Esophagus squamous epithelium (tissue), 4 donors: ENCODE measurements around the gene ARRB1.

ENCODE experiments used
- POLR2A ChIP-seq, 4 donors: fragments of 450-650 bp; IDR thresholded peaks; one replicate each; pipeline ENCODE4 v1.6.1; 2017; ENCODE audit warnings: antibody characterized with exemption in 4 of 4, mild to moderate bottlenecking in 4 of 4, moderate library complexity in 3 of 4
- TF ChIP-seq, protein P1 (sequence below), 6 experiments: fragments of 450-650 bp in 4 of 6; fragments of 200-600 bp in 2 of 6; sonication (generic) in 2 of 6; IDR thresholded peaks; one replicate each; pipeline ENCODE4 v1.5.1; 2016 to 2019; ENCODE audit warnings: antibody characterized with exemption in 6 of 6, mild to moderate bottlenecking in 4 of 6, moderate library complexity in 4 of 6

DNA sequence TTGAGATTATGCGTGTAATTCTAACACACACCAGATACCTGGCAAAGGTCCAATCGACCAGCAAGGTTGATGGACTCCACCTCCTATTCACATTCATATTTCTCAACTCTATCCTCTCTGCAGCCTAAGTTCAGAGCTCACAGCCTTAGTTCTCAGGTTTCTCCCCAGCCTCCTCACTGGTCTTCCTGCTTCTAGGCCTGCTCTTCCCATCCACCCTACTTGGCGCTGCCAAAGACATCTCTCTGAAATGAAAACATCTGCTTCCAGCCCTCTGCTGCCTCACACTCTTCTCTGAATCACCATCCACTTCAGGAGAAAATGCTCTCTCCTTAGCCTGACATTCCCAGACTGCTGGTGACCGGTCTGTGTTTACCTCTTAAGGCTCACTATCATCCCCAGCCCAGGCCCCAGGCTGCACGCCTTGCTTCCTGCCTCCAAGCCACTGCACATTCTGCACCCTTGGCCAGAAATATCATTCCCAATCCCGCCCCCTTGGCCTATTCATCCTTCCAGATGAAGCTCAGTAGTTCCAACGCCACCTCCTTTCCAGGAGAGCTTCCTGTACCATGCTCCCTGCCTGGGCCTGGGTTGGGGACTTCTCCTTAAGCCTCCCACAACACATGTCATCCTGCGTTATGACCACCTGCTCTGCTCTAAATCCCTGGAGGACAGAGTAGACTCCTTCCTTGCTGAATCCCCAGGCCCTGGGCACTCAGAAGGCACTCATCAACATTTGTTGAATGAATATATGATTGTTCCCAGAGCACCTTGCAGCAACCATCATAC, 3.5 kb downstream of the ARRB1 start:
- TF ChIP-seq, protein P1, sequence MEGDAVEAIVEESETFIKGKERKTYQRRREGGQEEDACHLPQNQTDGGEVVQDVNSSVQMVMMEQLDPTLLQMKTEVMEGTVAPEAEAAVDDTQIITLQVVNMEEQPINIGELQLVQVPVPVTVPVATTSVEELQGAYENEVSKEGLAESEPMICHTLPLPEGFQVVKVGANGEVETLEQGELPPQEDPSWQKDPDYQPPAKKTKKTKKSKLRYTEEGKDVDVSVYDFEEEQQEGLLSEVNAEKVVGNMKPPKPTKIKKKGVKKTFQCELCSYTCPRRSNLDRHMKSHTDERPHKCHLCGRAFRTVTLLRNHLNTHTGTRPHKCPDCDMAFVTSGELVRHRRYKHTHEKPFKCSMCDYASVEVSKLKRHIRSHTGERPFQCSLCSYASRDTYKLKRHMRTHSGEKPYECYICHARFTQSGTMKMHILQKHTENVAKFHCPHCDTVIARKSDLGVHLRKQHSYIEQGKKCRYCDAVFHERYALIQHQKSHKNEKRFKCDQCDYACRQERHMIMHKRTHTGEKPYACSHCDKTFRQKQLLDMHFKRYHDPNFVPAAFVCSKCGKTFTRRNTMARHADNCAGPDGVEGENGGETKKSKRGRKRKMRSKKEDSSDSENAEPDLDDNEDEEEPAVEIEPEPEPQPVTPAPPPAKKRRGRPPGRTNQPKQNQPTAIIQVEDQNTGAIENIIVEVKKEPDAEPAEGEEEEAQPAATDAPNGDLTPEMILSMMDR (IDR thresholded peaks at IDR 0.05) = no peak
- no peak for TF ChIP-seq POLR2A (IDR thresholded peaks at IDR 0.05)
